ENCODE measurements around the gene TARS3.

TARS3 gene

DNA sequence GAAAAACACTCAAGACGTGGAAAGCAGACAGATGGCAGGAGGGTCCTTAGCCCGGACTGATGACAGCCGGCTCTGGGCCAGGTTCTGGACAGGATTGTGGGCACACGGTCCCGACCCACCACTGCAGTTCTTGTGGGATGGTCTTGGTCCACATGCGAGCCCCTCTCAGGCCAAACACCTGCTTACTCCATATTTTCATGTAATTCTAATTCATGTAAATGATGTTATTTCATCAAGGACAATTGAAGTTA is 104.7 kb downstream of the TARS3 start:
- no peak for DNase-seq

GRCh38 chr15:101618851-101619614 is 105.2 kb downstream of the TARS3 start:
- DNase-seq, result no peak

DNA sequence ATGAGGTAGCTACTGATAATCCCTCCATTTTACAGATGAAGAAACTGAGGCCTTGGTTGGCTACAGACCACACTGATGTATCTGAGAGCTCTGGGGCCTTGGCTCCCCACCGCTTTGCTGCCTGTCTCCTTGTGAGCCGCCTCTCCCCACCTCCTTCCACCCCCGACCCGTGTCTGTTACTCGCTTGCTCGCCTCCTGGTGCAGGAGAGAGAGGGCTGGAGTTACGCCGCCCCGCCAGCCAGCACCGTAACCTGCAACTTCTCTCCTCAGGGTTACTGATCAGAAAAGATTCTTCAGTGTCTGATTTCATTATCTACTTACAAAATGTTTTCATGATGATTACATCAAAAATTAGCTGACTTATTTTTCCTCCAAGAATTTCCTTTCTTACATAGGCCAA is 106.2 kb downstream of the TARS3 start:
- DNase-seq, result no peak

DNA sequence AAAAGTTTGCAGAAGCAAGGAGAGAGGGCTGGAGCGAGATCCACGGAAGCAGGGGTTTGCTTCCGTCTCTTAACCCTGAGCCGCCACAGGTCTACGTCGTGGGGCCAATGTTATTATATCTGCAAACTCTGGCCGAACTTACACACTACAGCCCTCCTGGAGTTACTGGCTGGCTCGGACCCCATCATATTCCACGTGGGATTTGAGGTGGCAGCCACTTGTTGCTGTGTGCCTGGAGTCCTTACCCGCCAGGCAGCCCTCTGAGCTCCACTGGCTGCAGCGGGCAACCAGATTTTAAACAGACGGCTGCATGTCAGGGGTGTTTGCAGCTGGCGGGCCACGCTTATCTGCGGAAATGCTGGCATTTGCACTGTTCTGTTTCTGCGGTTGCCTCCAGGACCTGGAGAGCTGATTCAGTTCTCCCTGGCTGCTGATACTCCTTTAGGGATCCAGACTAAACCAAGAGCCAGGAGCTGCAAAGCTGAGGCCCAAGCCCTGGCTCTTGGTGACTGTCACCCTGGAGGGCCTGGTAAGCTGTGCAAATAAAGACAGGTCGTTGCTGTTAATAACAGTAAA is 106.8 kb downstream of the TARS3 start:
- no peak for DNase-seq

- no peak for DNase-seq
These were observed 108.1 kb downstream of the TARS3 start for GRCh38 chr15:101615986-101616848.

GRCh38 chr15:101615414-101615985 is 108.8 kb downstream of the TARS3 start:
- no peak for DNase-seq

DNA sequence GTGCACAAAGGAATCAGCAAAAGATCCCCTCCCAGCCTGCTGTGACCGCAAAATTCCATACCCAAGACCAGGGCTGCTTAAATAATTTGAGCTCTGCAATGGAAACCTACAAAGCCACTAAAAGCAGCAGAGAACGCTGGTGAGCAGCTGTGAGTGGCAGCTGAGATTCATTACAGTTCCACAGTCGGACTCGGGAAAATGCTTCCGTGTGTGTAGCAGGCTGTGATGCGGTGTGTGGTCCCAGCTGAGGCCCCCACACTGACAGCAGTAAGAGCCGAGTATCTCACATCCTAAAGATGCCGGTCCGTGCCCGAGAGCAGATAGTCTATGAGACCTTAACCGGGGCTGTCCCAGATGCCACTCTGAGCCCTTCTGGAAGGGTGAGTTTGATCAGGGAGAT is 109.5 kb downstream of the TARS3 start:
- no peak for DNase-seq

GRCh38 chr15:101614001-101614585 is 110.2 kb downstream of the TARS3 start:
- DNase-seq, result no peak

DNA sequence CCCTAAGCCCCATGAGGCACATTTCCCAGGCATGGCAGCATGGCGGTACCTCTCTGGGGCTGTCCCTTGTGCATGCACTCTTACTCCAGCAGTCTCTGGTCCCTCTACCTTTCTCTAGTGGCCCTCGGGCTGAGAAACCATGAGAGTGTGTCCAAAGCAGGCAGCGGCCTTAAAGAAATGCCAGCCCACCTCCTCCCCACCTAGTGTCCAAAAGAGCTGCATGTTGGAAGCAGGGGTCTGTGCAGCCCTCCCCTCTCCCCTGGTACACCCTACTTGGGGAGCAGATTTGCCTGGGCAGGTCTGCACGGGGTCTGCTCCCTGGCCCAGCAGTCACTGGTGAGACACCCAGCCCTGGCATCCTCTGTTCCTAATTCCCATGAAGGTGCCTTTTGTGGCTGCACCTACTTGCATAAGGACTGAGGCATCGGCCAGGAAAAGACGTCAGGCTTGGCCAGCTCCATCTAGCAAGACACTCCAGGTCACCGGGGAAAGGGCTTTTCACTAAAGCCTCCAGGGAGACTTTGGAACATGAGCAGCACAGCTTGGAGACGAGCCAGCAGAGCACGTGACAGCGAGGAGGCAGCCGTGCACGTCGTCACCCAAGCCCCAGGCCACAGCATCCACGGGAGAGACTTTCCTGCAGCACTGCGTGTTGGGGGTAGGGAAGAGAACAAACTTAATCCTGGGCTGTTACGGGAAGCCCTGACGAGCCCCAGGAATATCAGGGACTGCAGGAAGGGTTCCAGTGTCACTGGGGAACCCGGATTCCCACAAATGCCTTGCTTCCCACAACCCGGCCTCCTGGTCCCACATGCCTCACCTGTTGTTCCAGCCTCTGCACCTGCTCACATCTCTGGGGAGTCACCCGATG is 110.9 kb downstream of the TARS3 start:
- DNase-seq, result no peak

DNA sequence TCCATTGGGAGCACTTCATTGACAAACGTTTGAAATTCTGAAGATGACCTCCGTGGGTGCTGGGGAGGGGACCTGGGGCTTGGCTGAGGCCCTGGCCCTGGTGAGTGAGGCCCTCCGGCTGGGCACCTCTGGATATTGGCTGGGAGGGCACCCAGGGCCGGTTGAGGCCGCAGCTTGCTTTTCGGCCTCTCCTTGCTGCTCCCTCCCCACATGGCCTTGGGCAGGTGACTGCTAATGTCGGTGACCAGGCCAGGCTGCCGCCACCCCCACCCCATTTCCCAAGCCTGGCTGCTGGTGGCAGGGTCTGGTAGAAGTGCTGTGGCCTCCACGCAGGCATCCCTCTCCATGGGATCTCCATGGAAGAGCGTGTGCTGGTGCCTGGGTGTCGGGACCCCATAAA is 111.6 kb downstream of the TARS3 start:
- DNase-seq, result no peak

DNA sequence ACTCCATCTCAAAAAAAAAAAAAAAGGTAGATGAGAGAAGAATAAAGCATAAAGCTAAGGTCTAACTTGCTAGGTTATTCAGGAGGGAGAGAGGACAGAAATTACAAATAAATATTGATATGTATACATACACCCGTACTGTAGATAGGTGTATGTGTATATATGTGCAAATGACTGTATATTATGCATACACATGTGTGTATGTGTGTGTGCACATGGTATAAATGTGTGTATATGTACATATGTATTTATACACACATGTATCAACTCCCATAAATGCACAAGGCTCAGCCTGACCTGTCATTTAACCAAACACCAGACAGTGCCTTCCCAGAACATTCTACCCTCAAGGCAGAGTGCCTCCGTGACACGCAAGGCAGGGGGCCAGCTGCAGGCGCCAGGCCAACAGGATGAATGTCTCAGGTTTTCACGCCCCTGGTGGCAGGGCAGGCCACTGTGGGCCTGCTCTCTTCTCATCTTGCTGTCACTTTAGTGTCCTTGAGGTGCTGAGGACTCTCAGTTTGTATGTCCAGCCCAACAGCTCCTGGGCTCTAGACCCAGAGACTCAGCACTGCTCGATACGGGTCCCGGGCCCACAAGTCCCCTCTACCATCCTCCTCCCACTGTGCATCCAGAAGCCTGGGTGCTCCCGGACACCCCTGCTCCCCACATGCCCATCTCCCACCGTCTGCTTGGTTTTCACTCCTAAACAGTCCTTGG is 112.5 kb downstream of the TARS3 start:
- DNase-seq, result no peak

GRCh38 chr15:101611007-101611406 is 113.3 kb downstream of the TARS3 start:
- DNase-seq, result no peak

DNA sequence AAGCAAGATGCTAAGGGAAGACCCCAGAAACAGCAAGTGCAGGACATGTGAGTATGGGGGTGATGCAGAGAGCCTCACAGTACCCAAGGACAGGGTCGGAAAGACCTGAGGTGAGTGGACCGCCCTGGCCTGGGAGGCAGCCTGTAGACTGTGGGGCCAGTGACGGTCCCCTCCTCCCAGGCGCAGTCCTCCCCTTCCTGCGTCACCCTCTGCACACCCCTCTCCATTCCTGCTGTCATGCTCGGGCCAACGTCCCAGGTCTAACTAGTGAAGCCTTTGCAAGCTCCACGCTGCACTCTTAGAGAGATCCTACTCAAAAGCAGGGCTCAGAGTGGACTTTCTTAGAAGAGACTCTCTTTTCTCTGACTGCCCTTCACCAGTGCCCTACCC is 113.7 kb downstream of the TARS3 start:
- no peak for DNase-seq

- DNase-seq, result no peak
These were observed 114.3 kb downstream of the TARS3 start for GRCh38 chr15:101609742-101610610.

- DNase-seq, result no peak
These were observed 116.1 kb downstream of the TARS3 start for GRCh38 chr15:101608201-101608600.

- DNase-seq, result no peak
These were observed 117.2 kb downstream of the TARS3 start for GRCh38 chr15:101607108-101607507.

- DNase-seq, result no peak
These were observed 120.0 kb downstream of the TARS3 start for GRCh38 chr15:101604124-101604874.
